Neural cell (in vitro differentiated cells): ENCODE data around the gene FASTK.

Experiments
- EP300 ChIP-seq: fragments of 450-650 bp; conservative IDR thresholded peaks from 2 replicates; pipeline ENCODE4 v1.6.1; 2014; ENCODE audit warnings: antibody characterized with exemption, mild to moderate bottlenecking, moderate library complexity; ENCODE audit not compliant: poor library complexity, severe bottlenecking
- EZH2 ChIP-seq: fragments of 200-600, 300-800 bp; shearing (Covaris generic), sonication (generic); IDR thresholded peaks from 2 replicates; pipeline ENCODE4 v1.6.1; 2014; ENCODE audit warnings: antibody characterized with exemption, low read length, borderline replicate concordance, mild to moderate bottlenecking; ENCODE audit not compliant: insufficient read depth, poor library complexity, severe bottlenecking
- MXI1 ChIP-seq: fragments of 450-650 bp; conservative IDR thresholded peaks from 2 replicates; pipeline ENCODE4 v1.6.1; 2014; ENCODE audit warnings: antibody characterized with exemption, mild to moderate bottlenecking; ENCODE audit not compliant: poor library complexity, severe bottlenecking
- POLR2AphosphoS5 ChIP-seq: IDR thresholded peaks from 2 replicates; pipeline ENCODE4 v1.6.1; 2012
- SMC3 ChIP-seq: fragments of 450-650 bp; conservative IDR thresholded peaks from 2 replicates; pipeline ENCODE4 v1.6.1; 2014; ENCODE audit warnings: antibody characterized with exemption, mild to moderate bottlenecking, moderate library complexity; ENCODE audit not compliant: poor library complexity
- TAF1 ChIP-seq: IDR thresholded peaks from 2 replicates; pipeline ENCODE4 v1.6.1; 2012; ENCODE audit warnings: low read depth
- TF ChIP-seq, protein P1 (sequence below): fragments of 450-650 bp; IDR thresholded peaks from 2 replicates; pipeline ENCODE4 v1.5.1; 2014; ENCODE audit warnings: antibody characterized with exemption, mild to moderate bottlenecking, moderate library complexity; ENCODE audit not compliant: poor library complexity, severe bottlenecking

DNA sequence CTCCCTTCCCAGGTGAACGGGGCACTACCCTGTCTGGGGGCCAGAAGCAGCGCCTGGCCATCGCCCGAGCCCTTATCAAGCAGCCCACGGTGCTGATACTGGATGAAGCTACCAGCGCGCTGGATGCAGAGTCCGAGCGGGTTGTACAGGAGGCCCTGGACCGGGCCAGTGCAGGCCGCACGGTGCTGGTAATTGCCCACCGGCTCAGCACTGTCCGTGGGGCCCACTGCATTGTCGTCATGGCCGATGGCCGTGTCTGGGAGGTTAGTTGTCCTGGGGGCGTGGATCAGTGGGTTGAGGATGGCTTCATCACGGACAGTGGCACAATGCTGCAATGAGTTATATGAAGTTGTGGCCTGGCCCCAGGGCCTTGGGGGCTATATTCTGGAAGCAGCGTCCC is 36.6 kb downstream of the FASTK start:
- TF ChIP-seq, protein P1, sequence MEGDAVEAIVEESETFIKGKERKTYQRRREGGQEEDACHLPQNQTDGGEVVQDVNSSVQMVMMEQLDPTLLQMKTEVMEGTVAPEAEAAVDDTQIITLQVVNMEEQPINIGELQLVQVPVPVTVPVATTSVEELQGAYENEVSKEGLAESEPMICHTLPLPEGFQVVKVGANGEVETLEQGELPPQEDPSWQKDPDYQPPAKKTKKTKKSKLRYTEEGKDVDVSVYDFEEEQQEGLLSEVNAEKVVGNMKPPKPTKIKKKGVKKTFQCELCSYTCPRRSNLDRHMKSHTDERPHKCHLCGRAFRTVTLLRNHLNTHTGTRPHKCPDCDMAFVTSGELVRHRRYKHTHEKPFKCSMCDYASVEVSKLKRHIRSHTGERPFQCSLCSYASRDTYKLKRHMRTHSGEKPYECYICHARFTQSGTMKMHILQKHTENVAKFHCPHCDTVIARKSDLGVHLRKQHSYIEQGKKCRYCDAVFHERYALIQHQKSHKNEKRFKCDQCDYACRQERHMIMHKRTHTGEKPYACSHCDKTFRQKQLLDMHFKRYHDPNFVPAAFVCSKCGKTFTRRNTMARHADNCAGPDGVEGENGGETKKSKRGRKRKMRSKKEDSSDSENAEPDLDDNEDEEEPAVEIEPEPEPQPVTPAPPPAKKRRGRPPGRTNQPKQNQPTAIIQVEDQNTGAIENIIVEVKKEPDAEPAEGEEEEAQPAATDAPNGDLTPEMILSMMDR: no peak
- no peak for TF ChIP-seq EZH2
- no peak for TF ChIP-seq POLR2AphosphoS5
- TF ChIP-seq SMC3: no peak
- no peak for TF ChIP-seq MXI1
- no peak for TF ChIP-seq TAF1
- TF ChIP-seq EP300: no peak
